Endothelial cell of umbilical vein (primary cell): ENCODE measurements around the gene THEM5. TPM values are rescaled to one million over a fixed set of nuclear protein-coding genes. Genes with fewer than 3 reads are reported as not detected.

Experiments
- BruUV-seq: library from RNA; stranded (reverse); fragments of 400-500 nt; replicated peaks from 2 replicates; lab custom pipeline; 2021; lab: Mats Ljungman, UMichigan
- CTCF ChIA-PET: fragments of 300-600, 350-600 bp; sonication (Branson Sonifier 250); formaldehyde crosslinking; loops from one replicate; lab custom pipeline; 2021; ENCODE audit warnings: antibody characterized with exemption, inconsistent platforms; lab: Charles Lee
- POLR2A ChIA-PET: fragments of 300-600, 350-600 bp; sonication (Branson Sonifier 250); formaldehyde crosslinking; loops from one replicate; lab custom pipeline; 2021; ENCODE audit warnings: antibody characterized with exemption, inconsistent platforms; lab: Charles Lee
- DNase-seq: peaks from one replicate; pipeline ENCODE4 v3.0.0-alpha.2; 2011; ENCODE audit warnings: low read depth, low spot score
- FAIRE-seq: peaks from 2 replicates; lab custom pipeline; 2011; peaks lifted over from hg19 to GRCh38; lab: Jason Lieb, UNC
- H2AFZ ChIP-seq: 2 replicates; pipeline ENCODE4 v1.6.0; 2012; ENCODE audit warnings: low read depth, low read length, control low read depth, inconsistent platforms
- H3K27ac ChIP-seq: 2 replicates; pipeline ENCODE4 v1.5.1; 2011; ENCODE audit warnings: low read depth, mild to moderate bottlenecking, control low read depth, low read length, moderate library complexity; ENCODE audit not compliant: insufficient read depth
- H3K27me3 ChIP-seq, 2 experiments: 2 replicates each; pipeline versions ENCODE4 v1.6.0 to v1.6.1; 2011; ENCODE audit warnings: low read length in 2 of 2, mixed read lengths in 1 of 2; ENCODE audit not compliant: control insufficient read depth in 2 of 2, insufficient read depth in 2 of 2
- H3K36me3 ChIP-seq, 2 experiments: 2 replicates in 1 of 2; 3 replicates in 1 of 2; pipeline ENCODE4 v1.5.1; 2011; ENCODE audit warnings: low read length in 2 of 2, mild to moderate bottlenecking in 1 of 2, moderate library complexity in 1 of 2; ENCODE audit not compliant: control insufficient read depth in 2 of 2, insufficient read depth in 2 of 2; ENCODE audit errors: extremely low read depth in 1 of 2
- H3K4me1 ChIP-seq: 3 replicates; pipeline ENCODE4 v1.5.1; 2011; ENCODE audit warnings: mild to moderate bottlenecking, low read length; ENCODE audit not compliant: control insufficient read depth, insufficient read depth; ENCODE audit errors: extremely low read depth
- H3K4me2 ChIP-seq: 2 replicates; pipeline ENCODE4 v1.6.1; 2011; ENCODE audit warnings: low read length, control low read depth, mixed read lengths; ENCODE audit not compliant: insufficient read depth
- H3K4me3 ChIP-seq, 3 experiments: fragments of 200-600 bp in 1 of 3; sonication (generic), shearing (Covaris generic) in 1 of 3; replicated peaks in 1 of 3; 2 replicates each; pipeline ENCODE4 v1.5.1; 2011 to 2016; ENCODE audit warnings: control low read depth in 3 of 3, low read length in 3 of 3, mild to moderate bottlenecking in 2 of 3, inconsistent platforms in 1 of 3, low read depth in 1 of 3, moderate library complexity in 1 of 3; ENCODE audit not compliant: insufficient read depth in 1 of 3
- H3K79me2 ChIP-seq: 2 replicates; pipeline ENCODE4 v1.6.0; 2012; ENCODE audit warnings: low read length, inconsistent platforms; ENCODE audit not compliant: control insufficient read depth, insufficient read depth
- H3K9ac ChIP-seq: replicated peaks from 2 replicates; pipeline ENCODE3; 2011; ENCODE audit warnings: low read length, control low read depth; ENCODE audit not compliant: insufficient read depth; ENCODE audit errors: extremely low read depth
- H3K9me1 ChIP-seq: replicated peaks from 3 replicates; pipeline ENCODE4 v1.6.0; 2011; ENCODE audit warnings: mild to moderate bottlenecking, low read length; ENCODE audit not compliant: control insufficient read depth, insufficient read depth; ENCODE audit errors: extremely low read depth
- H3K9me3 ChIP-seq: replicated peaks from 2 replicates; pipeline ENCODE4 v1.5.1; 2012; ENCODE audit warnings: low read length, inconsistent platforms; ENCODE audit not compliant: control insufficient read depth, insufficient read depth
- H4K20me1 ChIP-seq: replicated peaks from 2 replicates; pipeline ENCODE3; 2011; ENCODE audit warnings: mild to moderate bottlenecking, low read length; ENCODE audit not compliant: control insufficient read depth, insufficient read depth; ENCODE audit errors: extremely low read depth
- EZH2 ChIP-seq: IDR thresholded peaks from 2 replicates; pipeline ENCODE4 v1.6.1; 2012; ENCODE audit warnings: borderline replicate concordance, low read depth, mild to moderate bottlenecking, moderate library complexity, low read length, inconsistent platforms; ENCODE audit not compliant: severe bottlenecking
- FOS ChIP-seq: IDR thresholded peaks from 2 replicates; pipeline ENCODE4 v1.6.1; 2011; ENCODE audit warnings: mild to moderate bottlenecking, low read length, moderate library complexity, borderline replicate concordance; ENCODE audit not compliant: insufficient read depth
- GATA2 ChIP-seq: IDR thresholded peaks from 2 replicates; pipeline ENCODE4 v1.7.0; 2011; ENCODE audit warnings: low read depth, mild to moderate bottlenecking, moderate library complexity, mixed read lengths, low read length; ENCODE audit not compliant: insufficient read length, insufficient read depth
- JUN ChIP-seq: IDR thresholded peaks from 2 replicates; pipeline ENCODE4 v1.6.1; 2011; ENCODE audit warnings: borderline replicate concordance, low read depth; ENCODE audit not compliant: insufficient read length, insufficient read depth
- MYC ChIP-seq: IDR thresholded peaks from one replicate; pipeline ENCODE4 v1.6.1; 2011; ENCODE audit warnings: mild to moderate bottlenecking, low read depth, low read length
- POLR2A ChIP-seq: IDR thresholded peaks from 2 replicates; pipeline ENCODE4 v1.6.1; 2012; ENCODE audit warnings: low read depth, mild to moderate bottlenecking, control low read depth, low read length
- POLR2AphosphoS5 ChIP-seq: IDR thresholded peaks from 2 replicates; pipeline ENCODE4 v1.6.1; 2012; ENCODE audit warnings: low read depth, mild to moderate bottlenecking, control low read depth, low read length, moderate library complexity; ENCODE audit not compliant: insufficient read depth
- dilution Hi-C: fragments of 300-500 bp; cut with MboI; formaldehyde crosslinking; loops from one replicate; pipeline ENCODE4 v1.15.0; 2019; ENCODE audit warnings: low sequenced_read_pairs; ENCODE audit not compliant: extremely low pct_ligation_motif_present
- intact Hi-C: fragments of 100-400 bp; cut with micrococcal nuclease; formaldehyde crosslinking; loops from one replicate; pipeline ENCODE4 v1.10.0; 2022
- polyA plus RNA-seq, 4 experiments: library from polyadenylated mRNA; depleted of rRNA in 3 of 4; stranded (reverse) in 3 of 4; unstranded in 1 of 4; fragments of >200 nt; gene quantifications; 2 replicates each; pipeline versions ENCODE4 v1.2.1 to v1.2.3, GENCODE V29; 2011 to 2012; ENCODE audit warnings: missing spikeins in 1 of 4
- total RNA-seq: library from RNA; stranded (reverse); gene quantifications from 2 replicates; pipeline ENCODE4 v1.2.3, GENCODE V29; 2021
- TF ChIP-seq, protein P1 (sequence below), 2 donors: IDR thresholded peaks; 1 replicate in 1 of 2; 2 replicates in 1 of 2; pipeline ENCODE4 v1.5.1; 2011; ENCODE audit warnings: low read length in 2 of 2, mild to moderate bottlenecking in 2 of 2, moderate library complexity in 2 of 2, control low read depth in 1 of 2, inconsistent platforms in 1 of 2, low read depth in 1 of 2; ENCODE audit not compliant: insufficient read depth in 1 of 2; ENCODE audit errors: extremely low read depth in 1 of 2
- TF ChIP-seq, protein P2 (sequence below): IDR thresholded peaks from 2 replicates; pipeline ENCODE4 v1.6.1; 2011; ENCODE audit not compliant: insufficient read depth, insufficient read length

Gene THEM5
- total and polyA plus RNA-seq, 2 donors (not counting 3 experiments of a cell fraction or from before 2014, with no cell fraction given): not detected

DNA sequence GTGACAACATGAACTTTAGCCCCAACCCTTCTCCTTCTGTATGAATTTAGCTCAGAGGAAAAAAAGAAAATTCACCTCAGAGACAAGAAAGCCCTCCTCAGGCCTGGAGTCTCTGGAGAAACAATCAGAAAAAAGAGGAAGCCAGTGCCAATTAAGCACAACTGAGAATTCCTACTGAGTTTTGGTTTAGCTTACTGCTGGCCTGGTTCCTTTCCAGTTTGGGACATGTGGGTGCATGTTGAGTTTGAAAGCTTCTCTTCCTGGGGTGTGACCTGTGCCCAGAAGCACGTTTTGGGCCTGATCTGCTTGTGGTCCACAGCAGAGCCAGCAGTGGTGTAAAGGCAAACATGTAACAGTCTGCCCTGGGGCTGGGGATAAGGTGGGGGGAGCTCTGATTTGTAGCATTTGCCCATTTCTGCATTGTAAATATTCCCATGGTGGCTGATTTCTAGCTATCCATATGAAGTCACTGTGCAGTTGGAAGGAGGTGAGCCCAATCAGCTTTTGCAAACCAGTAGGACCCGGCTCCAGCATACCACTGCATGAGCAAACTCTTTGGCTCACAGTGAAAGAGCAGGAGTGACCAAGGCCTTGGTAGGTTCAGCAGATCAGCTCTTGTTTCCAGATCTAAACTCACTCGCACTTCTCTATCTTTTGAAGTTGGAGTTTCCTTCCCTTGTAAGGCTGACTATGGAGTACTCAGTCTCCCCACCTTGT lies 4.7 kb upstream of the THEM5 start:
- Histone ChIP-seq H3K27me3 (peaks cover 0 to under 1% of the 10 kb centered on the region in 2 experiments), H3K4me2 (no peak overlapping the region), H2AFZ (peak overlapping the region; percentile 0), H4K20me1 (no peaks in the 10 kb centered on the region), H3K4me1 (peaks cover 7% of the 10 kb centered on the region), H3K4me3 (no peak overlapping the region), H3K27ac (no peak overlapping the region), H3K36me3 (no peaks in the 10 kb centered on the region), H3K9ac (no peak overlapping the region), H3K9me1 (no peaks in the 10 kb centered on the region), H3K79me2 (no peaks in the 10 kb centered on the region), H3K9me3 (no peaks in the 10 kb centered on the region)
- ChIA-PET POLR2A (no interaction called here), CTCF (interaction anchor here (1.4 to 3.9 kb wide), 4 partner anchors 10 to 24 kb away, joined by 3 to 22 read pairs (median 8); no protein-coding TSS in a partner anchor)
- dilution Hi-C loops: no loop called here
- peak; percentile 75 for FAIRE-seq
- DNase-seq: no peak
- TF ChIP-seq EZH2 (no peak), GATA2 (no peak), FOS (no peak), JUN (no peak), MYC (no peak), POLR2A (no peak), POLR2AphosphoS5 (no peak)
- TF ChIP-seq, protein P1, sequence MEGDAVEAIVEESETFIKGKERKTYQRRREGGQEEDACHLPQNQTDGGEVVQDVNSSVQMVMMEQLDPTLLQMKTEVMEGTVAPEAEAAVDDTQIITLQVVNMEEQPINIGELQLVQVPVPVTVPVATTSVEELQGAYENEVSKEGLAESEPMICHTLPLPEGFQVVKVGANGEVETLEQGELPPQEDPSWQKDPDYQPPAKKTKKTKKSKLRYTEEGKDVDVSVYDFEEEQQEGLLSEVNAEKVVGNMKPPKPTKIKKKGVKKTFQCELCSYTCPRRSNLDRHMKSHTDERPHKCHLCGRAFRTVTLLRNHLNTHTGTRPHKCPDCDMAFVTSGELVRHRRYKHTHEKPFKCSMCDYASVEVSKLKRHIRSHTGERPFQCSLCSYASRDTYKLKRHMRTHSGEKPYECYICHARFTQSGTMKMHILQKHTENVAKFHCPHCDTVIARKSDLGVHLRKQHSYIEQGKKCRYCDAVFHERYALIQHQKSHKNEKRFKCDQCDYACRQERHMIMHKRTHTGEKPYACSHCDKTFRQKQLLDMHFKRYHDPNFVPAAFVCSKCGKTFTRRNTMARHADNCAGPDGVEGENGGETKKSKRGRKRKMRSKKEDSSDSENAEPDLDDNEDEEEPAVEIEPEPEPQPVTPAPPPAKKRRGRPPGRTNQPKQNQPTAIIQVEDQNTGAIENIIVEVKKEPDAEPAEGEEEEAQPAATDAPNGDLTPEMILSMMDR (IDR thresholded peaks at IDR 0.05; ENCODE audit: extremely low read depth in 1 of 2, insufficient read depth in 1 of 2, low read depth in 1 of 2, low read length in 2 of 2): no peak
- TF ChIP-seq, protein P2, sequence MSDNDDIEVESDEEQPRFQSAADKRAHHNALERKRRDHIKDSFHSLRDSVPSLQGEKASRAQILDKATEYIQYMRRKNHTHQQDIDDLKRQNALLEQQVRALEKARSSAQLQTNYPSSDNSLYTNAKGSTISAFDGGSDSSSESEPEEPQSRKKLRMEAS: no peak
- no TSS peak for BruUV-seq
- intact Hi-C loops: no loop called here
